GM18858 (cell line): ENCODE measurements around the gene PFKFB4.

Experiments
- ATAC-seq: cut with Tn5 transposase; IDR thresholded peaks from one replicate; pipeline ENCODE4 v1.9.1; 2021; ENCODE audit not compliant: unreplicated experiment

PFKFB4 gene

GRCh38 chr3:48585411-48585810 lies 28.8 kb upstream of the PFKFB4 start:
- ATAC-seq, result no peak

GRCh38 chr3:48584836-48585235 lies 28.2 kb upstream of the PFKFB4 start:
- ATAC-seq, result no peak

- no peak for ATAC-seq
Measured at GRCh38 chr3:48581621-48582481, 25.2 kb upstream of the PFKFB4 start.

- ATAC-seq, result no peak
Measured at GRCh38 chr3:48576647-48577046, 20.0 kb upstream of the PFKFB4 start.

GRCh38 chr3:48575366-48575765 lies 18.8 kb upstream of the PFKFB4 start:
- no peak for ATAC-seq

GRCh38 chr3:48573973-48574585 lies 17.5 kb upstream of the PFKFB4 start:
- no peak for ATAC-seq

- no peak for ATAC-seq
Measured at GRCh38 chr3:48572517-48572916, 15.9 kb upstream of the PFKFB4 start.

GRCh38 chr3:48571938-48572337 lies 15.3 kb upstream of the PFKFB4 start:
- no peak for ATAC-seq

- no peak for ATAC-seq
Measured at GRCh38 chr3:48569808-48570450, 13.3 kb upstream of the PFKFB4 start.

- ATAC-seq, result no peak
Measured at GRCh38 chr3:48569400-48569799, 12.8 kb upstream of the PFKFB4 start.

- ATAC-seq, result no peak
Measured at GRCh38 chr3:48568476-48568875, 11.9 kb upstream of the PFKFB4 start.

GRCh38 chr3:48567500-48567899 lies 10.9 kb upstream of the PFKFB4 start:
- no peak for ATAC-seq

- no peak for ATAC-seq
Measured at GRCh38 chr3:48567090-48567489, 10.5 kb upstream of the PFKFB4 start.

GRCh38 chr3:48566401-48566760 lies 9.8 kb upstream of the PFKFB4 start:
- ATAC-seq, result no peak

- no peak for ATAC-seq
Measured at GRCh38 chr3:48565591-48566400, 9.2 kb upstream of the PFKFB4 start.

GRCh38 chr3:48565186-48565585 lies 8.6 kb upstream of the PFKFB4 start:
- ATAC-seq, result no peak

- ATAC-seq, result no peak
Measured at GRCh38 chr3:48564667-48565066, 8.1 kb upstream of the PFKFB4 start.

GRCh38 chr3:48564022-48564421 lies 7.4 kb upstream of the PFKFB4 start:
- ATAC-seq, result no peak

- no peak for ATAC-seq
Measured at GRCh38 chr3:48563382-48563918, 6.8 kb upstream of the PFKFB4 start, which contains the start of gene UCN2. Gene UCN2 (minus strand): TSS chr3:48563781. CDS start chr3:48563124, 657 bp downstream.

- ATAC-seq, result no peak
Measured at GRCh38 chr3:48562367-48563095, 5.9 kb upstream of the PFKFB4 start.
